ENCODE measurements around the gene ART5.

- no peak for TF ChIP-seq CTCF (IDR thresholded peaks at IDR 0.05)
- no peak for TF ChIP-seq POLR2A (IDR thresholded peaks at IDR 0.05)
- no peak for TF ChIP-seq POLR2AphosphoS5 (IDR thresholded peaks at IDR 0.05)
Measured at GRCh38 chr11:3665336-3666022, 23.7 kb upstream of the ART5 start.
